H9 (cell line): ENCODE measurements around the gene EPHA4. TPM values are rescaled to one million over a fixed set of nuclear protein-coding genes. Genes with fewer than 3 reads are reported as not detected.
A peak's percentile ranks its signal among the peaks of the same experiment; 100 is the strongest.

ENCODE experiments used
- DNase-seq: peaks from one replicate; pipeline ENCODE4 v3.0.0-alpha.2; 2017
- H2AFZ ChIP-seq: one replicate; pipeline ENCODE4 v1.6.1; 2013; ENCODE audit warnings: mild to moderate bottlenecking, low read length, control low read depth, moderate library complexity
- H2AK5ac ChIP-seq: 2 replicates; pipeline ENCODE4 v1.6.1; 2013; ENCODE audit warnings: low read length, control low read depth, mixed read lengths; ENCODE audit not compliant: insufficient read length
- H2BK120ac ChIP-seq: one replicate; pipeline ENCODE4 v1.6.1; 2013; ENCODE audit warnings: low read depth, mild to moderate bottlenecking, low read length, control low read depth, inconsistent platforms; ENCODE audit not compliant: poor library complexity, severe bottlenecking
- H2BK12ac ChIP-seq: 2 replicates; pipeline ENCODE4 v1.6.1; 2013; ENCODE audit warnings: low read length, control low read depth, mixed read lengths, low read depth; ENCODE audit not compliant: insufficient read length
- H2BK15ac ChIP-seq: 2 replicates; pipeline ENCODE4 v1.6.1; 2013; ENCODE audit warnings: low read depth, low read length, control low read depth
- H2BK20ac ChIP-seq: one replicate; pipeline ENCODE4 v1.6.1; 2013; ENCODE audit warnings: low read depth, mild to moderate bottlenecking, low read length, control low read depth, inconsistent platforms; ENCODE audit not compliant: poor library complexity, severe bottlenecking
- H2BK5ac ChIP-seq: 2 replicates; pipeline ENCODE4 v1.6.1; 2013; ENCODE audit warnings: low read length, control low read depth, mixed read lengths; ENCODE audit not compliant: insufficient read length
- H3K14ac ChIP-seq: 2 replicates; pipeline ENCODE4 v1.6.1; 2013; ENCODE audit warnings: low read length, control low read depth; ENCODE audit not compliant: insufficient read depth
- H3K18ac ChIP-seq: 2 replicates; pipeline ENCODE4 v1.6.1; 2013; ENCODE audit warnings: low read depth, mild to moderate bottlenecking, mixed read lengths, low read length, control low read depth; ENCODE audit not compliant: insufficient read length
- H3K23ac ChIP-seq: 2 replicates; pipeline ENCODE4 v1.6.1; 2013; ENCODE audit warnings: low read length, control low read depth, mixed read lengths, low read depth; ENCODE audit not compliant: insufficient read length
- H3K23me2 ChIP-seq: 2 replicates; pipeline ENCODE4 v1.6.1; 2013; ENCODE audit warnings: low read depth, mild to moderate bottlenecking, mixed read lengths, low read length, control low read depth; ENCODE audit not compliant: insufficient read length, poor library complexity, severe bottlenecking
- H3K27ac ChIP-seq: 2 replicates; pipeline ENCODE4 v1.5.1; 2013; ENCODE audit warnings: low read length, control low read depth, mixed read lengths, low read depth; ENCODE audit not compliant: insufficient read length
- H3K27me3 ChIP-seq: 2 replicates; pipeline ENCODE4 v1.6.1; 2013; ENCODE audit warnings: low read length, control low read depth, inconsistent platforms; ENCODE audit not compliant: insufficient read depth
- H3K4ac ChIP-seq: 2 replicates; pipeline ENCODE4 v1.6.1; 2013; ENCODE audit warnings: low read depth, mild to moderate bottlenecking, control low read depth, inconsistent platforms, low read length, moderate library complexity
- H3K4me1 ChIP-seq: 2 replicates; pipeline ENCODE4 v1.6.1; 2013; ENCODE audit warnings: low read length, control low read depth, inconsistent platforms; ENCODE audit not compliant: insufficient read depth
- H3K4me2 ChIP-seq: 2 replicates; pipeline ENCODE4 v1.6.1; 2013; ENCODE audit warnings: low read length, control low read depth, mixed read lengths; ENCODE audit not compliant: insufficient read length, insufficient read depth
- H3K56ac ChIP-seq: 2 replicates; pipeline ENCODE4 v1.6.1; 2013; ENCODE audit warnings: low read depth, mild to moderate bottlenecking, mixed read lengths, low read length, control low read depth; ENCODE audit not compliant: insufficient read length
- H3K79me1 ChIP-seq: 2 replicates; pipeline ENCODE4 v1.6.1; 2013; ENCODE audit warnings: low read depth, mild to moderate bottlenecking, moderate library complexity, low read length, control low read depth, inconsistent platforms; ENCODE audit not compliant: insufficient read depth, poor library complexity, severe bottlenecking
- H3K79me2 ChIP-seq: 2 replicates; pipeline ENCODE4 v1.6.1; 2013; ENCODE audit warnings: low read length, control low read depth, inconsistent platforms; ENCODE audit not compliant: insufficient read depth
- H3K9ac ChIP-seq: 2 replicates; pipeline ENCODE4 v1.6.1; 2013; ENCODE audit warnings: low read length, control low read depth, mixed read lengths; ENCODE audit not compliant: insufficient read length; ENCODE audit errors: extremely low read depth
- H3K9me3 ChIP-seq: one replicate; pipeline ENCODE4 v1.6.1; 2013; ENCODE audit warnings: low read depth, low read length, inconsistent platforms; ENCODE audit not compliant: control insufficient read depth
- H3T11ph ChIP-seq: one replicate; pipeline ENCODE4 v1.6.1; 2013; ENCODE audit warnings: mild to moderate bottlenecking, low read length, control low read depth, inconsistent platforms
- H4K20me1 ChIP-seq: one replicate; pipeline ENCODE4 v1.6.1; 2013; ENCODE audit not compliant: control insufficient read depth, insufficient read length, insufficient read depth
- H4K5ac ChIP-seq: 2 replicates; pipeline ENCODE4 v1.6.1; 2013; ENCODE audit warnings: low read depth, mild to moderate bottlenecking, mixed read lengths, low read length, control low read depth; ENCODE audit not compliant: insufficient read length
- H4K8ac ChIP-seq: replicated peaks from 2 replicates; pipeline ENCODE4 v1.6.1; 2013; ENCODE audit warnings: low read length, control low read depth, mixed read lengths, low read depth; ENCODE audit not compliant: insufficient read length
- H4K91ac ChIP-seq: 2 replicates; pipeline ENCODE4 v1.6.1; 2013; ENCODE audit warnings: low read depth, mild to moderate bottlenecking, moderate library complexity, mixed read lengths, low read length, control low read depth; ENCODE audit not compliant: insufficient read length
- H3K27ac Mint-ChIP-seq, 3 experiments: 2 replicates in 2 of 3; 3 replicates in 1 of 3; pipeline ENCODE4 v1.8.0; 2020 to 2021; ENCODE audit warnings: mixed read lengths in 3 of 3, mild to moderate bottlenecking in 1 of 3, moderate library complexity in 1 of 3
- H3K27me3 Mint-ChIP-seq: 2 replicates; pipeline ENCODE4 v1.8.0; 2021; ENCODE audit warnings: low read depth, mild to moderate bottlenecking, moderate library complexity, mixed read lengths
- H3K36me3 Mint-ChIP-seq, 3 experiments: 2 replicates in 2 of 3; 3 replicates in 1 of 3; pipeline ENCODE4 v1.8.0; 2020 to 2021; ENCODE audit warnings: low read depth in 3 of 3, mixed read lengths in 3 of 3; ENCODE audit not compliant: insufficient read depth in 1 of 3
- H3K4me1 Mint-ChIP-seq, 2 experiments: 2 replicates each; pipeline ENCODE4 v1.8.0; 2020; ENCODE audit warnings: mixed read lengths in 2 of 2
- H3K4me3 Mint-ChIP-seq, 2 experiments: 2 replicates in 1 of 2; 3 replicates in 1 of 2; pipeline ENCODE4 v1.8.0; 2020 to 2021; ENCODE audit warnings: mild to moderate bottlenecking in 2 of 2, mixed read lengths in 2 of 2, moderate library complexity in 1 of 2
- H3K9me3 Mint-ChIP-seq, 2 experiments: 2 replicates in 1 of 2; 3 replicates in 1 of 2; pipeline ENCODE4 v1.8.0; 2020; ENCODE audit warnings: mild to moderate bottlenecking in 2 of 2, mixed read lengths in 2 of 2, moderate library complexity in 1 of 2
- WGBS: extraction: QIAGEN DNeasy Blood & Tissue Kit; methylation state at CpG from one replicate; pipeline ENCODE4 v1.1.7; 2013; ENCODE audit warnings: missing lambda C conversion rate, low lambda C conversion rate, mixed read lengths; ENCODE audit not compliant: insufficient read length; ENCODE audit errors: extremely low coverage; 5-methylcytosine and 5-hydroxymethylcytosine counted together
- total RNA-seq: library from RNA; stranded (reverse); gene quantifications from 2 replicates; pipeline ENCODE4 v1.2.1, GENCODE V29; 2021
- TF ChIP-seq, protein P1 (sequence below): fragments of 200-600 bp; sonication (generic); conservative IDR thresholded peaks from 3 replicates; pipeline ENCODE4 v1.8.0; 2021; ENCODE audit warnings: antibody characterized with exemption, mild to moderate bottlenecking

The EPHA4 gene
- total RNA-seq, 1 experiment from 2014 or later: 25.1 TPM

DNA sequence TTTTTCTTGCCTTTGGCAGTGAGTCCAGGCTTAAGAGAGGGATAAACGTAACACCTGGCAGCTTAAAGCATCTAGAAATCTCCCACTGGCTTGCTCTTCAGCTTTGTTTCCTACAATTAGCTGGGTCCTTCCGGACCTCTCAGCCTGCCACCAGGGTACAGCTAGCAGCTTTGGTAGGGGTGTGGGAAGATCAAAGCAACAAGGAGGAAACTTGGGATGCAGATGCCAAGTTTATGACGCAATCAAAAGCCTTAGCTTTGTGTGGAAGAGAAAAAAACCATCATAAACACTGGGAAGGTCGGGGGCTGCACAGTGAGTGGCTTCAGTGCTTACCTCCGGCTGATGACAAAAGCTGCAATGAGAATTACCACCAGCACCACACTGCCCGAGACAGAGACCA is 116.9 kb downstream of the EPHA4 start:
- Histone ChIP-seq H4K20me1 (no peaks in the 10 kb centered on the region), H3K79me2 (no peaks in the 10 kb centered on the region), H2BK20ac (no peak overlapping the region), H2BK12ac (no peak overlapping the region), H3K27me3 (no peaks in the 10 kb centered on the region), H2BK120ac (no peak overlapping the region), H3K9me3 (no peaks in the 10 kb centered on the region), H3K79me1 (no peaks in the 10 kb centered on the region), H2BK5ac (no peak overlapping the region), H3K4me1 (peaks cover 5% of the 10 kb centered on the region; the same call in 1 of the 2 replicates), H3K18ac (no peak overlapping the region), H4K91ac (no peak overlapping the region), H3K23me2 (no peaks in the 10 kb centered on the region), H2AK5ac (no peak overlapping the region), H4K8ac (no peak overlapping the region), H2AFZ (no peak overlapping the region), H3T11ph (no peak overlapping the region), H3K4ac (no peak overlapping the region), H3K56ac (no peak overlapping the region), H2BK15ac (no peak overlapping the region), H4K5ac (no peak overlapping the region), H3K23ac (no peak overlapping the region), H3K4me2 (no peak overlapping the region), H3K9ac (no peak overlapping the region), H3K14ac (no peak overlapping the region), H3K27ac (no peak overlapping the region)
- Mint-ChIP-seq H3K36me3 (peaks cover 0 to 23% (median 0%) of the 10 kb centered on the region in 3 experiments; a peak in 2 of 7 replicates), H3K4me1 (peaks cover 31 to 79% of the 10 kb centered on the region in 2 experiments), H3K27me3 (no peaks in the 10 kb centered on the region), H3K4me3 (no peak overlapping the region), H3K9me3 (no peaks in the 10 kb centered on the region), H3K27ac (peak overlapping the region; percentile 14 to 95 (median 62); a peak in 4 of 7 replicates)
- DNase-seq: no peak
- WGBS: no CpG with 5 or more reads among the region's 6 CpGs
- TF ChIP-seq, protein P1, sequence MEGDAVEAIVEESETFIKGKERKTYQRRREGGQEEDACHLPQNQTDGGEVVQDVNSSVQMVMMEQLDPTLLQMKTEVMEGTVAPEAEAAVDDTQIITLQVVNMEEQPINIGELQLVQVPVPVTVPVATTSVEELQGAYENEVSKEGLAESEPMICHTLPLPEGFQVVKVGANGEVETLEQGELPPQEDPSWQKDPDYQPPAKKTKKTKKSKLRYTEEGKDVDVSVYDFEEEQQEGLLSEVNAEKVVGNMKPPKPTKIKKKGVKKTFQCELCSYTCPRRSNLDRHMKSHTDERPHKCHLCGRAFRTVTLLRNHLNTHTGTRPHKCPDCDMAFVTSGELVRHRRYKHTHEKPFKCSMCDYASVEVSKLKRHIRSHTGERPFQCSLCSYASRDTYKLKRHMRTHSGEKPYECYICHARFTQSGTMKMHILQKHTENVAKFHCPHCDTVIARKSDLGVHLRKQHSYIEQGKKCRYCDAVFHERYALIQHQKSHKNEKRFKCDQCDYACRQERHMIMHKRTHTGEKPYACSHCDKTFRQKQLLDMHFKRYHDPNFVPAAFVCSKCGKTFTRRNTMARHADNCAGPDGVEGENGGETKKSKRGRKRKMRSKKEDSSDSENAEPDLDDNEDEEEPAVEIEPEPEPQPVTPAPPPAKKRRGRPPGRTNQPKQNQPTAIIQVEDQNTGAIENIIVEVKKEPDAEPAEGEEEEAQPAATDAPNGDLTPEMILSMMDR: no peak
